ENCODE data around the gene GALNTL6. TPM values are rescaled to one million over a fixed set of nuclear protein-coding genes. Genes with fewer than 3 reads are reported as not detected.
A peak's percentile ranks its signal among the peaks of the same experiment; 100 is the strongest.
"Not testable (repeated sequence)": the region's sequence is repeated elsewhere in the genome, so short reads cannot be mapped to it uniquely, and the experiment has no call there.

Gene GALNTL6
- total RNA-seq, 1 donor from 2014 or later, result 0.35 TPM

GRCh38 chr4:172997217-172997609 is 1184.0 kb downstream of the GALNTL6 start:
- DNase-seq (ENCODE audit: extremely low read depth, low read depth, low spot score), result no peak

- no peak for DNase-seq (ENCODE audit: extremely low read depth, low read depth, low spot score)
Observed at GRCh38 chr4:172997856-172998255, 1184.7 kb downstream of the GALNTL6 start.

- no peak for DNase-seq (ENCODE audit: extremely low read depth, low read depth, low spot score)
Observed at GRCh38 chr4:172998527-172999469, 1185.6 kb downstream of the GALNTL6 start.

GRCh38 chr4:173001571-173001970 is 1188.4 kb downstream of the GALNTL6 start:
- no peak for DNase-seq (ENCODE audit: extremely low read depth, low read depth, low spot score)

- no peak for DNase-seq (ENCODE audit: extremely low read depth, low read depth, low spot score)
Observed at GRCh38 chr4:173002830-173003561, 1189.8 kb downstream of the GALNTL6 start.

- no peak for DNase-seq (ENCODE audit: extremely low read depth, low read depth, low spot score)
Observed at GRCh38 chr4:173005912-173006633, 1192.9 kb downstream of the GALNTL6 start.

GRCh38 chr4:173008436-173008835 is 1195.2 kb downstream of the GALNTL6 start:
- no peak for DNase-seq (ENCODE audit: extremely low read depth, low read depth, low spot score)

- DNase-seq (ENCODE audit: extremely low read depth, low read depth, low spot score), result no peak
Observed at GRCh38 chr4:173009129-173009823, 1196.1 kb downstream of the GALNTL6 start.

GRCh38 chr4:173012608-173013007 is 1199.4 kb downstream of the GALNTL6 start:
- no peak for DNase-seq (ENCODE audit: extremely low read depth, low read depth, low spot score)

GRCh38 chr4:173013232-173013930 is 1200.2 kb downstream of the GALNTL6 start:
- DNase-seq (ENCODE audit: extremely low read depth, low read depth, low spot score), result no peak

GRCh38 chr4:173014113-173014558 is 1200.9 kb downstream of the GALNTL6 start:
- DNase-seq (ENCODE audit: extremely low read depth, low read depth, low spot score), result peak; percentile 45

GRCh38 chr4:173014836-173015235 is 1201.6 kb downstream of the GALNTL6 start:
- no peak for DNase-seq (ENCODE audit: extremely low read depth, low read depth, low spot score)

GRCh38 chr4:173017802-173018201 is 1204.6 kb downstream of the GALNTL6 start:
- DNase-seq (ENCODE audit: extremely low read depth, low read depth, low spot score), result no peak

GRCh38 chr4:173018446-173018845 is 1205.2 kb downstream of the GALNTL6 start:
- DNase-seq (ENCODE audit: extremely low read depth, low read depth, low spot score), result no peak

GRCh38 chr4:173019664-173020063 is 1206.5 kb downstream of the GALNTL6 start:
- no peak for DNase-seq (ENCODE audit: extremely low read depth, low read depth, low spot score)

GRCh38 chr4:173021746-173022573 is 1208.8 kb downstream of the GALNTL6 start:
- not testable (repeated sequence) for DNase-seq (ENCODE audit: extremely low read depth, low read depth, low spot score)

- DNase-seq (ENCODE audit: extremely low read depth, low read depth, low spot score), result no peak
Observed at GRCh38 chr4:173024203-173024602, 1211.0 kb downstream of the GALNTL6 start.

GRCh38 chr4:173025131-173025530 is 1211.9 kb downstream of the GALNTL6 start:
- peak; percentile 23 for DNase-seq (ENCODE audit: extremely low read depth, low read depth, low spot score)

- DNase-seq (ENCODE audit: extremely low read depth, low read depth, low spot score), result no peak
Observed at GRCh38 chr4:173037242-173037641, 1224.0 kb downstream of the GALNTL6 start.

All from glomerular endothelial cell (primary cell).